ENCODE measurements around the gene GALNT2.

Gene GALNT2

GRCh38 chr1:230159580-230159979, 92.5 kb downstream of the GALNT2 start:
- no peak for TF ChIP-seq CTCF (IDR thresholded peaks at IDR 0.05)

GRCh38 chr1:230160957-230161771, 94.1 kb downstream of the GALNT2 start:
- no peak for TF ChIP-seq CTCF (IDR thresholded peaks at IDR 0.05)
- Histone ChIP-seq H3K27ac (no peak overlapping the region), H3K4me3 (no peak overlapping the region)
- no peak for DNase-seq (ENCODE audit: low spot score)

More at GRCh38 chr1:230159580-230159979, 92.5 kb downstream of the GALNT2 start:
- no peak overlapping the region for H3K4me3 ChIP-seq
- H3K27ac ChIP-seq = peak overlapping the region in 1 of 2 donors; percentile 52
- no peak for DNase-seq (ENCODE audit: low spot score)

GRCh38 chr1:230163205-230163604, 96.2 kb downstream of the GALNT2 start:
- Histone ChIP-seq H3K27ac (peak overlapping the region in 1 of 2 donors; percentile 47), H3K4me3 (no peak overlapping the region)
- DNase-seq (ENCODE audit: low spot score) = no peak
- TF ChIP-seq CTCF (IDR thresholded peaks at IDR 0.05) = no peak

GRCh38 chr1:230163719-230164118, 96.7 kb downstream of the GALNT2 start:
- DNase-seq (ENCODE audit: low spot score) = no peak
- H3K27ac ChIP-seq = peak overlapping the region in 1 of 2 donors; percentile 47
- TF ChIP-seq CTCF (IDR thresholded peaks at IDR 0.05) = no peak
- H3K4me3 ChIP-seq = no peak overlapping the region

- Histone ChIP-seq H3K27ac (no peak overlapping the region), H3K4me3 (no peak overlapping the region)
- TF ChIP-seq CTCF (IDR thresholded peaks at IDR 0.05) = no peak
- DNase-seq (ENCODE audit: low spot score) = no peak
Observed at GRCh38 chr1:230165536-230165935, 98.5 kb downstream of the GALNT2 start.

GRCh38 chr1:230166366-230167132, 99.5 kb downstream of the GALNT2 start:
- DNase-seq (ENCODE audit: low spot score) = no peak
- no peak overlapping the region for H3K4me3 ChIP-seq
- H3K27ac ChIP-seq = no peak overlapping the region
- TF ChIP-seq CTCF (IDR thresholded peaks at IDR 0.05) = no peak
